Ishikawa (cell line): ENCODE results near the gene CDH23.

Experiments
- FOXM1 ChIP-seq: IDR thresholded peaks from 2 replicates; pipeline ENCODE4 v1.6.1; 2012; ENCODE audit warnings: low read depth, borderline replicate concordance
- TF ChIP-seq, protein P1 (sequence below): IDR thresholded peaks from 2 replicates; pipeline ENCODE4 v1.6.1; 2012

DNA sequence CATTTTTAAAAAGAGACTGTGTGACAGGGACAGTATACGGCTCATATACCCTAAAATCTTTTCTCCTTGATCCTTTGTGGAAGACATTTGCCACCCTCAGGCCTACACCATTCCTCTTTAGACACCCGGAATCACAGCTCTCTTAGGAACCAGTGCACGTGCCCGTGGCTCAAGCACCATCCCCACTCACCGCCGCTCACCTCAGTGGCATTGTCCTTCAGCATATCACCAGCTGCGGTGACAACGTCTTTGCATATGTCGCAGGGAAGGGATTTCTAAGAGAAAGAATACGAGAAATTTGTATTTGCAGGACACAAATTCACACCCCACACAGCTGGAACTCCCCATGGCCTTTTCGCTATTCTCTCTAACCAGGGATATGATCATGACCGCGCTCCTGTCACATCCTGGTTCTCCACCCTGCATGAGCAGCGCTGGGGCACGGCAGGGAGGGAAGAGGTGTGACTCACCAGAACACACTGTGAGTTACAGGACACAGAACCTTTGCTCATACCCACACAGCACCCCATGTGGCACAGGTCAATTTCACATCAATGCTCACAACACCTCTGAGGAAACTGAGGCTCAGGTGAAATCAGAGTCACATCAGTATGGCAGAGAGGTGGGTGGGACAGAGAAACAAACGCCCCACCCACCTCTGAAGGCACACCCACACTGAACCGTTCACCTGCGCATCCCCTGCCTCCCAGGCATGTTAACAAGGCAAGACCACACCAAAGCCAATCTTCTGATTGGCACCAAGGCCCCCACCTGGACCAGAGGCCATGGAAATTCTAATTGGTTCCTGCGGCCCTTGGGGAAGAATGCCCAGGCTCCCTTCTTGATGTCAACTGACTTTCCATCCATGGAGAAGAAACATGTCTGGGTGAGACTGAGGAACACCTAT is 435.2 kb downstream of the CDH23 start:
- no peak for TF ChIP-seq FOXM1
- TF ChIP-seq, protein P1, sequence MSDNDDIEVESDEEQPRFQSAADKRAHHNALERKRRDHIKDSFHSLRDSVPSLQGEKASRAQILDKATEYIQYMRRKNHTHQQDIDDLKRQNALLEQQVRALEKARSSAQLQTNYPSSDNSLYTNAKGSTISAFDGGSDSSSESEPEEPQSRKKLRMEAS = no peak
